ENCODE results near the gene PES1. TPM values are rescaled to one million over a fixed set of nuclear protein-coding genes. Genes with fewer than 3 reads are reported as not detected.

Gene PES1
- total RNA-seq, 1 experiment from 2014 or later, result 111 TPM

DNA sequence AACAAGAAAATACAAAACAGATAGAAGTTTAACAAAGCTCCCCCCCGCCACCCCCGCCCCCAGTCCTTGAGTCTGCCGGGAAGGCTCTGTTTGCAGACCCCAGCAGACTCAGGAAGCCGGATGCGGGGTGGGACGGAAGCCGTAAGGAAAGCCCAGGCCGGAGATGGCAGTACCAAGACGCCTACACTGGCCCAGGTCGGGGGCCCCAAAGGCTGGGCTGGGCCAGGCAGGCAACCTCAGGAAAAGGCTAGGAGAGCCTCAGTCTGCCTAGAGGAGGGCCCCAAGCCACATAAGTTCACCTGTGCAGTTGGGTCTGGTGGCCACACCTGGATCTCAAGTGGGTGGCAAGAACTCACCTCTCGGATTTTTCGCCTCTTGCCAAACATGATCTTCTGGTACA is 13.2 kb downstream of the PES1 start:
- in situ Hi-C loops (cut with HindIII; ENCODE audit: low pct_unique_long_range_greater_than_20kb, low sequenced_read_pairs) (no loop called here), intact Hi-C loops (cut with micrococcal nuclease; ENCODE audit: unreplicated experiment) (no loop called here)
- H3K4me3 ChIP-seq (ENCODE audit: low read depth in 2 of 2, low read length in 2 of 2), result no peak overlapping the region
- CTCF ChIA-PET, result no interaction called here
- no peak for TF ChIP-seq TCF7L2 (IDR thresholded peaks at IDR 0.05; ENCODE audit: low read depth, low read length)
- TF ChIP-seq, protein P1, sequence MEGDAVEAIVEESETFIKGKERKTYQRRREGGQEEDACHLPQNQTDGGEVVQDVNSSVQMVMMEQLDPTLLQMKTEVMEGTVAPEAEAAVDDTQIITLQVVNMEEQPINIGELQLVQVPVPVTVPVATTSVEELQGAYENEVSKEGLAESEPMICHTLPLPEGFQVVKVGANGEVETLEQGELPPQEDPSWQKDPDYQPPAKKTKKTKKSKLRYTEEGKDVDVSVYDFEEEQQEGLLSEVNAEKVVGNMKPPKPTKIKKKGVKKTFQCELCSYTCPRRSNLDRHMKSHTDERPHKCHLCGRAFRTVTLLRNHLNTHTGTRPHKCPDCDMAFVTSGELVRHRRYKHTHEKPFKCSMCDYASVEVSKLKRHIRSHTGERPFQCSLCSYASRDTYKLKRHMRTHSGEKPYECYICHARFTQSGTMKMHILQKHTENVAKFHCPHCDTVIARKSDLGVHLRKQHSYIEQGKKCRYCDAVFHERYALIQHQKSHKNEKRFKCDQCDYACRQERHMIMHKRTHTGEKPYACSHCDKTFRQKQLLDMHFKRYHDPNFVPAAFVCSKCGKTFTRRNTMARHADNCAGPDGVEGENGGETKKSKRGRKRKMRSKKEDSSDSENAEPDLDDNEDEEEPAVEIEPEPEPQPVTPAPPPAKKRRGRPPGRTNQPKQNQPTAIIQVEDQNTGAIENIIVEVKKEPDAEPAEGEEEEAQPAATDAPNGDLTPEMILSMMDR (IDR thresholded peaks at IDR 0.05), result no peak
- TF ChIP-seq, protein P2, sequence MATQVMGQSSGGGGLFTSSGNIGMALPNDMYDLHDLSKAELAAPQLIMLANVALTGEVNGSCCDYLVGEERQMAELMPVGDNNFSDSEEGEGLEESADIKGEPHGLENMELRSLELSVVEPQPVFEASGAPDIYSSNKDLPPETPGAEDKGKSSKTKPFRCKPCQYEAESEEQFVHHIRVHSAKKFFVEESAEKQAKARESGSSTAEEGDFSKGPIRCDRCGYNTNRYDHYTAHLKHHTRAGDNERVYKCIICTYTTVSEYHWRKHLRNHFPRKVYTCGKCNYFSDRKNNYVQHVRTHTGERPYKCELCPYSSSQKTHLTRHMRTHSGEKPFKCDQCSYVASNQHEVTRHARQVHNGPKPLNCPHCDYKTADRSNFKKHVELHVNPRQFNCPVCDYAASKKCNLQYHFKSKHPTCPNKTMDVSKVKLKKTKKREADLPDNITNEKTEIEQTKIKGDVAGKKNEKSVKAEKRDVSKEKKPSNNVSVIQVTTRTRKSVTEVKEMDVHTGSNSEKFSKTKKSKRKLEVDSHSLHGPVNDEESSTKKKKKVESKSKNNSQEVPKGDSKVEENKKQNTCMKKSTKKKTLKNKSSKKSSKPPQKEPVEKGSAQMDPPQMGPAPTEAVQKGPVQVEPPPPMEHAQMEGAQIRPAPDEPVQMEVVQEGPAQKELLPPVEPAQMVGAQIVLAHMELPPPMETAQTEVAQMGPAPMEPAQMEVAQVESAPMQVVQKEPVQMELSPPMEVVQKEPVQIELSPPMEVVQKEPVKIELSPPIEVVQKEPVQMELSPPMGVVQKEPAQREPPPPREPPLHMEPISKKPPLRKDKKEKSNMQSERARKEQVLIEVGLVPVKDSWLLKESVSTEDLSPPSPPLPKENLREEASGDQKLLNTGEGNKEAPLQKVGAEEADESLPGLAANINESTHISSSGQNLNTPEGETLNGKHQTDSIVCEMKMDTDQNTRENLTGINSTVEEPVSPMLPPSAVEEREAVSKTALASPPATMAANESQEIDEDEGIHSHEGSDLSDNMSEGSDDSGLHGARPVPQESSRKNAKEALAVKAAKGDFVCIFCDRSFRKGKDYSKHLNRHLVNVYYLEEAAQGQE (IDR thresholded peaks at IDR 0.05; ENCODE audit: insufficient read depth in 1 of 2, low read depth in 2 of 2, low read length in 1 of 2), result no peak
- no peak for TF ChIP-seq POLR2AphosphoS5 (IDR thresholded peaks at IDR 0.05; ENCODE audit: low read depth, low read length)
- no peak for TF ChIP-seq SIN3A (IDR thresholded peaks at IDR 0.05; ENCODE audit: borderline replicate concordance, insufficient read depth, low read depth, low read length)
- no peaks in the 10 kb centered on the region for H3K9me3 ChIP-seq (ENCODE audit: control insufficient read depth, insufficient read depth, low read depth, low read length)
- POLR2A ChIA-PET, result no interaction called here
- no TSS peak for BruUV-seq (replicated peaks)
- no peak overlapping the region for H3K27ac ChIP-seq (ENCODE audit: low read length)
- no peaks in the 10 kb centered on the region for H3K27me3 ChIP-seq (ENCODE audit: control insufficient read depth, insufficient read depth, low read length)
- no peak for ATAC-seq
- 0 out of 2 replicates have a peak, but pooled peaks cover 2% of the 10 kb centered on the region for H3K36me3 ChIP-seq (ENCODE audit: control insufficient read depth, insufficient read depth, low read length)
- peaks cover 6% of the 10 kb centered on the region for H3K4me1 ChIP-seq (ENCODE audit: control insufficient read depth, insufficient read depth, low read length)
- no peak for DNase-seq (ENCODE audit: low read depth, low spot score)

DNA sequence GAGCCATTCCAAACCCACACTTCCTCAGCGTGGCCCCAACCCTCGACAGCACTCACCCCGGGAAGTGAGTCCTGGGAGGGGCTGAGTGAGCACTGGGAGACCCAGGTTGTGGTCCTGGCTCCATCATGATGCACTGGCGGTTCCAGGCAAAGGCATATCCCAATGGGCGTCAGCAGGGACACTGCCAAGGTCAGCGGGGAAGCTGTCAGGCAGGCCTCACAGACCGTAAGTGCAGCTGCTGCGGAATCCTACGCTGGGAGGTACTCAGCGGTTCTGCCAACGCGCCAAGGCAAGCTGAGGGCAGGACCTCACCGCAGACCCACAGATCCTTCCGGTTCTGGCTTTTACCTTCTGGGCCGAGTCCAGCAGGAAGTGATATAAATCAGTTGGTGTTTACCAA is 15.9 kb downstream of the PES1 start:
- no peak for DNase-seq (ENCODE audit: low read depth, low spot score)
- Histone ChIP-seq H3K27me3 (ENCODE audit: control insufficient read depth, insufficient read depth, low read length) (no peaks in the 10 kb centered on the region), H3K27ac (ENCODE audit: low read length) (no peak overlapping the region), H3K4me1 (ENCODE audit: control insufficient read depth, insufficient read depth, low read length) (peaks cover 11% of the 10 kb centered on the region), H3K36me3 (ENCODE audit: control insufficient read depth, insufficient read depth, low read length) (0 out of 2 replicates have a peak, but pooled peaks cover 2% of the 10 kb centered on the region), H3K9me3 (ENCODE audit: control insufficient read depth, insufficient read depth, low read depth, low read length) (no peaks in the 10 kb centered on the region), H3K4me3 (ENCODE audit: low read depth in 2 of 2, low read length in 2 of 2) (no peak overlapping the region)
- ChIA-PET POLR2A (no interaction called here), CTCF (no interaction called here)
- in situ Hi-C loops (cut with HindIII; ENCODE audit: low pct_unique_long_range_greater_than_20kb, low sequenced_read_pairs), result no loop called here
- TF ChIP-seq POLR2AphosphoS5 (IDR thresholded peaks at IDR 0.05; ENCODE audit: low read depth, low read length), result no peak
- TF ChIP-seq, protein P1 (IDR thresholded peaks at IDR 0.05), result no peak
- no peak for TF ChIP-seq SIN3A (IDR thresholded peaks at IDR 0.05; ENCODE audit: borderline replicate concordance, insufficient read depth, low read depth, low read length)
- TF ChIP-seq, protein P2 (IDR thresholded peaks at IDR 0.05; ENCODE audit: insufficient read depth in 1 of 2, low read depth in 2 of 2, low read length in 1 of 2), result no peak
- TF ChIP-seq TCF7L2 (IDR thresholded peaks at IDR 0.05; ENCODE audit: low read depth, low read length), result no peak
- intact Hi-C loops (cut with micrococcal nuclease; ENCODE audit: unreplicated experiment), result no loop called here
- no peak; the same call in 1 of the 2 replicates for ATAC-seq
- BruUV-seq (replicated peaks), result no TSS peak
